HEK293T (cell line): ENCODE measurements around the gene CXCL8.

Experiments used
- BHLHE40 ChIP-seq: fragments of 450-650 bp; IDR thresholded peaks from 2 replicates; pipeline ENCODE4 v1.6.1; 2016; ENCODE audit warnings: mild to moderate bottlenecking, moderate library complexity, borderline replicate concordance
- CTBP1 ChIP-seq: fragments of 450-650 bp; IDR thresholded peaks from 2 replicates; pipeline ENCODE4 v1.6.1; 2016; ENCODE audit warnings: borderline replicate concordance
- FOXA1 ChIP-seq: fragments of 450-650 bp; IDR thresholded peaks from 2 replicates; pipeline ENCODE4 v1.6.1; 2016; ENCODE audit warnings: mild to moderate bottlenecking
- FOXK2 ChIP-seq: fragments of 450-650 bp; IDR thresholded peaks from 2 replicates; pipeline ENCODE4 v1.6.1; 2016; ENCODE audit warnings: mild to moderate bottlenecking
- FOXM1 ChIP-seq: fragments of 450-650 bp; IDR thresholded peaks from 2 replicates; pipeline ENCODE4 v1.6.1; 2017; ENCODE audit warnings: mild to moderate bottlenecking, borderline replicate concordance
- TARDBP ChIP-seq: fragments of 450-650 bp; IDR thresholded peaks from 2 replicates; pipeline ENCODE4 v1.6.1; 2016

GRCh38 chr4:73743281-73743680 is 2.9 kb downstream of the CXCL8 start:
- no peak for TF ChIP-seq FOXM1
- no peak for TF ChIP-seq BHLHE40
- no peak for TF ChIP-seq FOXK2
- TF ChIP-seq CTBP1: no peak
- TF ChIP-seq TARDBP: no peak
- TF ChIP-seq FOXA1: no peak
